HepG2 (cell line): ENCODE data around the gene IL6R. TPM values are rescaled to one million over a fixed set of nuclear protein-coding genes. Genes with fewer than 3 reads are reported as not detected.

Source experiments
- ASH2L ChIP-seq: fragments of 300-600, 200-600 bp; sonication (generic); IDR thresholded peaks from 2 replicates; pipeline ENCODE4 v1.7.0; 2017; ENCODE audit warnings: low read depth, mild to moderate bottlenecking, moderate library complexity, mixed read lengths, low read length; ENCODE audit not compliant: insufficient read length
- BHLHE40 ChIP-seq: IDR thresholded peaks from 2 replicates; pipeline ENCODE4 v1.6.1; 2011; ENCODE audit warnings: low read length, improper control_type of control experiment
- BRD4 ChIP-seq: sonication (generic); formaldehyde crosslinking; IDR thresholded peaks from 2 replicates; pipeline ENCODE4 v1.4.0; 2020; ENCODE audit warnings: missing genetic modification reagents
- FIP1L1 ChIP-seq: fragments of 200-400 bp; formaldehyde crosslinking; IDR thresholded peaks from 2 replicates; pipeline ENCODE4 v1.6.1; 2018; ENCODE audit warnings: low read depth, mild to moderate bottlenecking, low read length, moderate library complexity, borderline replicate concordance; ENCODE audit not compliant: insufficient read depth
- FOXA3 ChIP-seq: IDR thresholded peaks from 2 replicates; pipeline ENCODE4 v1.6.1; 2016; ENCODE audit warnings: missing genetic modification reagents, missing compliant biosample characterization
- KDM2A ChIP-seq: sonication (generic); formaldehyde crosslinking; IDR thresholded peaks from 2 replicates; pipeline ENCODE4 v1.4.0; 2020; ENCODE audit warnings: low read depth, missing genetic modification reagents, borderline replicate concordance
- KDM5B ChIP-seq: sonication (generic); formaldehyde crosslinking; IDR thresholded peaks from 2 replicates; pipeline ENCODE4 v1.4.0; 2020; ENCODE audit warnings: missing genetic modification reagents, mild to moderate bottlenecking, borderline replicate concordance
- MTA3 ChIP-seq: sonication (generic); formaldehyde crosslinking; IDR thresholded peaks from 2 replicates; pipeline ENCODE4 v1.4.0; 2020; ENCODE audit warnings: missing genetic modification reagents
- SKI ChIP-seq: fragments of 450-650 bp; IDR thresholded peaks from one replicate; pipeline ENCODE4 v1.6.1; 2018; ENCODE audit warnings: mild to moderate bottlenecking; ENCODE audit not compliant: partially characterized antibody
- ZBTB7B ChIP-seq: sonication (generic); formaldehyde crosslinking; IDR thresholded peaks from 2 replicates; pipeline ENCODE4 v1.4.0; 2020; ENCODE audit warnings: missing genetic modification reagents
- polyA plus RNA-seq, 8 experiments: library from polyadenylated mRNA; depleted of rRNA in 3 of 8; stranded (reverse) in 7 of 8; unstranded in 1 of 8; fragments of >200 nt; fragmentation: Illumina TruSeq in 4 of 8; extraction: Trizol in 4 of 8; gene quantifications; 2 replicates each; pipeline versions ENCODE4 v1.2.1 to v1.2.3, GENCODE V29; 2011 to 2016; ENCODE audit warnings: low read depth in 4 of 8, missing spikeins in 1 of 8, mixed read lengths in 1 of 8; ENCODE audit not compliant: insufficient read depth in 1 of 8
- total RNA-seq, 5 experiments: library from RNA; depleted of rRNA; stranded (reverse); fragments of >200 nt; fragmentation: Illumina TruSeq; extraction: Trizol; gene quantifications; 2 replicates each; pipeline ENCODE4 v1.2.3, GENCODE V29; 2016; ENCODE audit warnings: low read depth in 1 of 5
- TF ChIP-seq, protein P1 (sequence below): sonication (generic); formaldehyde crosslinking; IDR thresholded peaks from 2 replicates; pipeline ENCODE4 v1.8.0; 2022; ENCODE audit warnings: mild to moderate bottlenecking, missing genetic modification reagents; ENCODE audit not compliant: insufficient replicate concordance
- TF ChIP-seq, protein P2 (sequence below): sonication (generic); formaldehyde crosslinking; IDR thresholded peaks from 2 replicates; pipeline ENCODE4 v1.4.0; 2020; ENCODE audit warnings: missing genetic modification reagents; ENCODE audit errors: not compliant biosample characterization
- TF ChIP-seq, protein P3 (sequence below): sonication (generic); formaldehyde crosslinking; IDR thresholded peaks from 2 replicates; pipeline ENCODE4 v1.5.0; 2020; ENCODE audit warnings: mild to moderate bottlenecking, missing genetic modification reagents
- TF ChIP-seq, protein P4 (sequence below): sonication (generic); formaldehyde crosslinking; IDR thresholded peaks from 2 replicates; pipeline ENCODE4 v1.8.0; 2022; ENCODE audit warnings: missing genetic modification reagents, mild to moderate bottlenecking, moderate library complexity, borderline replicate concordance
- TF ChIP-seq, protein P5 (sequence below): sonication (generic); formaldehyde crosslinking; IDR thresholded peaks from 2 replicates; pipeline ENCODE4 v1.5.1; 2020; ENCODE audit warnings: missing genetic modification reagents, mild to moderate bottlenecking, borderline replicate concordance

IL6R gene
- total and polyA plus RNA-seq, 2 of the 13 experiments (the other 11 are each of a cell fraction or from before 2014, with no cell fraction given): 5.0 to 24.5 TPM

DNA sequence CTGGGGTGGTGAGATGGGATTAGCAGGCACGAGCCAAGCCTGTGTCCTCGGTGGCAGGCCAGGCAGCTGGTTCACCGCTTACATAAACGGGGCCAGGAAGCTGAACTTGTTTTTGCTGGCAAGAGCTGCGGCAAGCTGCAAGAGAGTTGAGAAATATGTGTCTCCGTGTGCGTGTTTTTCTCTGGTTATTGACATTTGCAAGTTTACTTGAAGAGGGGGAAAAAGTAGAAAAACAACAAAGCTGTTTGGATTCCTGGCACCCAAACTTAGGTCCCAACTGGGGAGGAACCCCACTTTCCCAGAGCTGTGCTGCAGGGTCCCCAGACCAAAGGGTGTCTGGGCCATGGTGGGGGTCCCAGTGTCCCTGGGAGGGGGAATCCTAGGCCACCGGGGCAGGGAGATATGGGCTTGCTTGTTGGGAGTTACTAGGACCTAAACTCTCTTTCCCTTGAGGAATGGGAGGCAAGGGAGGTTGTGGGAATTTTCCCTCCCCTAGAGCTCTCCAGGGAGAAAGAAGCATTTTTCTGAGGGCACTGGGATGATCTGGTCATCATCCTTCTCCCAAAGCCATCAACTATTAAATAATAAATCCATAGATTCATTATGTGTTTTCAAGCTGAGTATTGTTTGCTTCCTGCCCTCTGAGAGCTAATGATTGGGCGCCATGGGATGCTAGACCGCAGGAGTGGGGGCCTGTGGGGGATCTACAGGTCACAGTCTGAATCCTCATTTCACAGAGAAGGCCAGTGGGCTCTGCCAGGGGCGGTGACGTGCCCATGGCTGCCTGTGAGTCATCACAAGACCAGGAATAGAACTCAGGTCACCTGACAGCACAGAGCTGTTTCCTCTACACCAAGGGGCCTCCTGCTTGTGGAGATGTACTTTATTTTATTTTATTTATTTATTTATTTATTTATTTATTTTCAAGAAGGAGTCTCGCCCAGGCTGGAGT is 14.8 kb downstream of the IL6R start (continued):
- TF ChIP-seq BRD4: peak; percentile 38; the same call in 1 of the 2 replicates
- peak; percentile 74; the same call in 1 of the 2 replicates for TF ChIP-seq KDM2A (CRISPR knock-in tag)
- TF ChIP-seq, protein P1, sequence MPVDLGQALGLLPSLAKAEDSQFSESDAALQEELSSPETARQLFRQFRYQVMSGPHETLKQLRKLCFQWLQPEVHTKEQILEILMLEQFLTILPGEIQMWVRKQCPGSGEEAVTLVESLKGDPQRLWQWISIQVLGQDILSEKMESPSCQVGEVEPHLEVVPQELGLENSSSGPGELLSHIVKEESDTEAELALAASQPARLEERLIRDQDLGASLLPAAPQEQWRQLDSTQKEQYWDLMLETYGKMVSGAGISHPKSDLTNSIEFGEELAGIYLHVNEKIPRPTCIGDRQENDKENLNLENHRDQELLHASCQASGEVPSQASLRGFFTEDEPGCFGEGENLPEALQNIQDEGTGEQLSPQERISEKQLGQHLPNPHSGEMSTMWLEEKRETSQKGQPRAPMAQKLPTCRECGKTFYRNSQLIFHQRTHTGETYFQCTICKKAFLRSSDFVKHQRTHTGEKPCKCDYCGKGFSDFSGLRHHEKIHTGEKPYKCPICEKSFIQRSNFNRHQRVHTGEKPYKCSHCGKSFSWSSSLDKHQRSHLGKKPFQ (CRISPR knock-in tag): no peak
- TF ChIP-seq KDM5B (CRISPR knock-in tag): no peak
- peak; percentile 55 for TF ChIP-seq SKI
- TF ChIP-seq FOXA3: peak; percentile 96
- 0 out of 2 replicates have a peak, but pooled peaks have one; percentile 57 for TF ChIP-seq ZBTB7B
- TF ChIP-seq, protein P2, sequence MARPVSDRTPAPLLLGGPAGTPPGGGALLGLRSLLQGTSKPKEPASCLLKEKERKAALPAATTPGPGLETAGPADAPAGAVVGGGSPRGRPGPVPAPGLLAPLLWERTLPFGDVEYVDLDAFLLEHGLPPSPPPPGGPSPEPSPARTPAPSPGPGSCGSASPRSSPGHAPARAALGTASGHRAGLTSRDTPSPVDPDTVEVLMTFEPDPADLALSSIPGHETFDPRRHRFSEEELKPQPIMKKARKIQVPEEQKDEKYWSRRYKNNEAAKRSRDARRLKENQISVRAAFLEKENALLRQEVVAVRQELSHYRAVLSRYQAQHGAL: no peak
- peak; percentile 54 for TF ChIP-seq ASH2L
- TF ChIP-seq, protein P3, sequence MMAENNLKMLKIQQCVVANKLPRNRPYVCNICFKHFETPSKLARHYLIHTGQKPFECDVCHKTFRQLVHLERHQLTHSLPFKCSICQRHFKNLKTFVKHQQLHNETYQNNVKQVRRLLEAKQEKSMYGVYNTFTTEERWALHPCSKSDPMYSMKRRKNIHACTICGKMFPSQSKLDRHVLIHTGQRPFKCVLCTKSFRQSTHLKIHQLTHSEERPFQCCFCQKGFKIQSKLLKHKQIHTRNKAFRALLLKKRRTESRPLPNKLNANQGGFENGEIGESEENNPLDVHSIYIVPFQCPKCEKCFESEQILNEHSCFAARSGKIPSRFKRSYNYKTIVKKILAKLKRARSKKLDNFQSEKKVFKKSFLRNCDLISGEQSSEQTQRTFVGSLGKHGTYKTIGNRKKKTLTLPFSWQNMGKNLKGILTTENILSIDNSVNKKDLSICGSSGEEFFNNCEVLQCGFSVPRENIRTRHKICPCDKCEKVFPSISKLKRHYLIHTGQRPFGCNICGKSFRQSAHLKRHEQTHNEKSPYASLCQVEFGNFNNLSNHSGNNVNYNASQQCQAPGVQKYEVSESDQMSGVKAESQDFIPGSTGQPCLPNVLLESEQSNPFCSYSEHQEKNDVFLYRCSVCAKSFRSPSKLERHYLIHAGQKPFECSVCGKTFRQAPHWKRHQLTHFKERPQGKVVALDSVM: no peak
- TF ChIP-seq MTA3 (CRISPR knock-in tag): no peak
- TF ChIP-seq FIP1L1: no peak
- peak; percentile 46; the same call in 1 of the 2 replicates for TF ChIP-seq BHLHE40
- TF ChIP-seq, protein P4, sequence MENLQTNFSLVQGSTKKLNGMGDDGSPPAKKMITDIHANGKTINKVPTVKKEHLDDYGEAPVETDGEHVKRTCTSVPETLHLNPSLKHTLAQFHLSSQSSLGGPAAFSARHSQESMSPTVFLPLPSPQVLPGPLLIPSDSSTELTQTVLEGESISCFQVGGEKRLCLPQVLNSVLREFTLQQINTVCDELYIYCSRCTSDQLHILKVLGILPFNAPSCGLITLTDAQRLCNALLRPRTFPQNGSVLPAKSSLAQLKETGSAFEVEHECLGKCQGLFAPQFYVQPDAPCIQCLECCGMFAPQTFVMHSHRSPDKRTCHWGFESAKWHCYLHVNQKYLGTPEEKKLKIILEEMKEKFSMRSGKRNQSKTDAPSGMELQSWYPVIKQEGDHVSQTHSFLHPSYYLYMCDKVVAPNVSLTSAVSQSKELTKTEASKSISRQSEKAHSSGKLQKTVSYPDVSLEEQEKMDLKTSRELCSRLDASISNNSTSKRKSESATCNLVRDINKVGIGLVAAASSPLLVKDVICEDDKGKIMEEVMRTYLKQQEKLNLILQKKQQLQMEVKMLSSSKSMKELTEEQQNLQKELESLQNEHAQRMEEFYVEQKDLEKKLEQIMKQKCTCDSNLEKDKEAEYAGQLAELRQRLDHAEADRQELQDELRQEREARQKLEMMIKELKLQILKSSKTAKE (CRISPR knock-in tag): peak; percentile 88
- TF ChIP-seq, protein P5, sequence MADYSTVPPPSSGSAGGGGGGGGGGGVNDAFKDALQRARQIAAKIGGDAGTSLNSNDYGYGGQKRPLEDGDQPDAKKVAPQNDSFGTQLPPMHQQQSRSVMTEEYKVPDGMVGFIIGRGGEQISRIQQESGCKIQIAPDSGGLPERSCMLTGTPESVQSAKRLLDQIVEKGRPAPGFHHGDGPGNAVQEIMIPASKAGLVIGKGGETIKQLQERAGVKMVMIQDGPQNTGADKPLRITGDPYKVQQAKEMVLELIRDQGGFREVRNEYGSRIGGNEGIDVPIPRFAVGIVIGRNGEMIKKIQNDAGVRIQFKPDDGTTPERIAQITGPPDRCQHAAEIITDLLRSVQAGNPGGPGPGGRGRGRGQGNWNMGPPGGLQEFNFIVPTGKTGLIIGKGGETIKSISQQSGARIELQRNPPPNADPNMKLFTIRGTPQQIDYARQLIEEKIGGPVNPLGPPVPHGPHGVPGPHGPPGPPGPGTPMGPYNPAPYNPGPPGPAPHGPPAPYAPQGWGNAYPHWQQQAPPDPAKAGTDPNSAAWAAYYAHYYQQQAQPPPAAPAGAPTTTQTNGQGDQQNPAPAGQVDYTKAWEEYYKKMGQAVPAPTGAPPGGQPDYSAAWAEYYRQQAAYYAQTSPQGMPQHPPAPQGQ (CRISPR knock-in tag): no peak
